Measurements from ENCODE around the gene CLK2. TPM values are rescaled to one million over a fixed set of nuclear protein-coding genes. Genes with fewer than 3 reads are reported as not detected.

CLK2 gene
- polyA plus RNA-seq (ENCODE audit: insufficient read length in 12 of 12) = 10 to 100 TPM in 11 of 12 donors, not detected in 1; 32.8 to 79.5 (median 38.6) TPM
- long read RNA-seq, donor 1, transcript CLK2-203 (13 exons, 2,166 nt) = major isoform, 5 of 262 reads
- long read RNA-seq, donor 1, partial matches to known transcripts = 224 of 262 reads
- long read RNA-seq, donor 1, other reads (novel, unspliced or antisense) = 31 of 262 reads
- long read RNA-seq, donor 2, partial matches to known transcripts = 0 of 5 reads
- long read RNA-seq, donor 2, other reads (novel, unspliced or antisense) = 0 of 5 reads
- long read RNA-seq, donor 3, partial matches to known transcripts = 0 of 5 reads
- long read RNA-seq, donor 3, other reads (novel, unspliced or antisense) = 0 of 5 reads
- long read RNA-seq, donor 4, partial matches to known transcripts = 0 of 1 reads
- long read RNA-seq, donor 4, other reads (novel, unspliced or antisense) = 0 of 1 reads
- long read RNA-seq, donor 5, partial matches to known transcripts = 0 of 5 reads
- long read RNA-seq, donor 5, other reads (novel, unspliced or antisense) = 0 of 5 reads
- long read RNA-seq, donor 6, partial matches to known transcripts = 0 of 3 reads
- long read RNA-seq, donor 6, other reads (novel, unspliced or antisense) = 0 of 3 reads
- long read RNA-seq, donor 7, partial matches to known transcripts = 0 of 2 reads
- long read RNA-seq, donor 7, other reads (novel, unspliced or antisense) = 0 of 2 reads
- long read RNA-seq, donor 8, partial matches to known transcripts = 0 of 3 reads
- long read RNA-seq, donor 8, other reads (novel, unspliced or antisense) = 0 of 3 reads
- long read RNA-seq, donor 9, partial matches to known transcripts = 0 of 1 reads
- long read RNA-seq, donor 9, other reads (novel, unspliced or antisense) = 0 of 1 reads
- long read RNA-seq, donor 10, partial matches to known transcripts = 0 of 4 reads
- long read RNA-seq, donor 10, other reads (novel, unspliced or antisense) = 0 of 4 reads
- long read RNA-seq, donor 11, partial matches to known transcripts = 0 of 4 reads
- long read RNA-seq, donor 11, other reads (novel, unspliced or antisense) = 0 of 4 reads

- DNase-seq = peak; percentile 96
Measured at GRCh38 chr1:155273343-155274245, at the start of gene CLK2. Gene CLK2 (minus strand): TSS chr1:155273504. CDS start chr1:155270977, 2,527 bp downstream.

- DNase-seq = peak; percentile 45
Measured at GRCh38 chr1:155322571-155322952, 49.3 kb upstream of the CLK2 start.

GRCh38 chr1:155321639-155322503 is 48.6 kb upstream of the CLK2 start:
- DNase-seq = peak; percentile 38

GRCh38 chr1:155320661-155321617 is 47.6 kb upstream of the CLK2 start, which contains the start of gene RUSC1:
Gene RUSC1 (plus strand): TSS chr1:155320894. CDS start chr1:155321774, 880 bp downstream.
- peak; percentile 91 for DNase-seq

GRCh38 chr1:155320252-155320651 is 46.9 kb upstream of the CLK2 start:
- DNase-seq = no peak

GRCh38 chr1:155319536-155319935 is 46.2 kb upstream of the CLK2 start:
- no peak for DNase-seq

GRCh38 chr1:155318082-155318481 is 44.8 kb upstream of the CLK2 start:
- no peak for DNase-seq

- no peak for DNase-seq
Measured at GRCh38 chr1:155316922-155317321, 43.6 kb upstream of the CLK2 start.

- DNase-seq = no peak
Measured at GRCh38 chr1:155313261-155313660, 40.0 kb upstream of the CLK2 start.

GRCh38 chr1:155309423-155310021 is 36.2 kb upstream of the CLK2 start:
- DNase-seq = no peak

GRCh38 chr1:155308493-155309422 is 35.5 kb upstream of the CLK2 start, which contains the start of gene FDPS:
Gene FDPS (plus strand): TSS chr1:155308866. CDS start chr1:155309790, 924 bp downstream.
- DNase-seq = peak; percentile 99

- no peak for DNase-seq
Measured at GRCh38 chr1:155307247-155307740, 34.0 kb upstream of the CLK2 start.

GRCh38 chr1:155305881-155306391 is 32.6 kb upstream of the CLK2 start:
- DNase-seq = no peak

GRCh38 chr1:155304558-155305063 is 31.3 kb upstream of the CLK2 start:
- no peak for DNase-seq

GRCh38 chr1:155301342-155301841 is 28.1 kb upstream of the CLK2 start, which contains the start of gene PKLR:
Gene PKLR (minus strand): TSS chr1:155301438. CDS start chr1:155301395, 43 bp downstream.
- DNase-seq = no peak
